Measurements from ENCODE around the gene TTC23.

Gene TTC23

DNA sequence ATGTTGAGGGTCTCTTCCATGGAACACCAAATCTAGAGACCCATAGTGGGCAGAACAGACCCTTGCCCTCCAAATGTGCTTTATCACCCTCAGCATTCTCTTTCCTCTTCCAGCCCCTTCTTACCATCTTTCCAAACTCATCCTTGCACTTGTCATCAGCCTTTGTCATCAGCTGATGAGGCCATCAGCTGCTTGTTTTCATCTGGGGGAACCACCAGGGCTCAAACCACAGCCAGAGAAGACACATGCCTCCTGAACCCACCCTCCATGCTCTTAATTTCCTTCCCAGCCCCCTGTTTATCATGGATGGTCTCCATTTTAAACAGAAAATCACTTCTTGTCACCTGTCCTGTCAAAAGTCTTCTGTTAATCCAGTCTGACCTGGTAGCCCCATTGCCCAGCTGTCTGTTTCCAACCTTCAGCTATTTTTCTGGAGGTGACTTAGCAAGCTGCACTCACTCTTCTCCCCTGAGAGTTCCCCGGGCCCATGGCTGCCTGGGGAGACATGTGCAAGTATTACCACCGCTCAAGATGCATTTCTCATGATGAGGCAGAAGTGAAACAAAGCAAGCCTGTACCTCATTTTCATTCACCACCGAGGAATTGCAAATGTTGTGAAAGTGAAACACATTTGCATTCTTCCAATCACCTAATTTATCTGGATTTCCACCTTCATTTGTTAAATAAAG lies 159.2 kb downstream of the TTC23 start:
- in situ Hi-C loops (cut with MboI; ENCODE audit: low sequenced_read_pairs): no loop called here

DNA sequence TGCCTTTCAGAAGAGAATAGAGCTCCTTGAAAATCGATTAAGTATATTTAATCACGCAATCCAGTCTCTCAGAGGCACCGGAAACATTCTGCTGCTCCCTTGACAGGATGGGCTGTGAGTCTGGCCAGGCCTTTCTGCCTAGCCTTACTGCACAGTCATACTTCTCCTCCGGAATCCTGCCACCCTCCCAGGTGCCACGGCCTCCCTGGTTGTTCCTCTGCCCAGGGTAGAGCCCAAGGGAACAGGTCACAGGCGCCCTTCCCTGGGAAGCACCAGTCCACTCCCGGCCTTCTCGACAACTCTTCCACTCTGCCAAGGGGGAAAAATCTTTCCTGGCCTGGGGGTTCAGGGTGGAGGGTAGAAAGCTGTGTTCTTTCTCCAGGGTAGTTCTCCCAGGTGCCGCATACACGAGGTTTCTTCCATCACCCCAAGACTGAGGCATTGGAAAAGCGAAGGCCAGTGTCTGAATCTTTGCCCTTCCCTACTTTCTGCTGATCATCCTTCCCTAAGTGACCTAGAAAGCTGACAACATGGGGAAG lies 161.9 kb downstream of the TTC23 start:
- in situ Hi-C loops (cut with MboI; ENCODE audit: low sequenced_read_pairs): no loop called here

DNA sequence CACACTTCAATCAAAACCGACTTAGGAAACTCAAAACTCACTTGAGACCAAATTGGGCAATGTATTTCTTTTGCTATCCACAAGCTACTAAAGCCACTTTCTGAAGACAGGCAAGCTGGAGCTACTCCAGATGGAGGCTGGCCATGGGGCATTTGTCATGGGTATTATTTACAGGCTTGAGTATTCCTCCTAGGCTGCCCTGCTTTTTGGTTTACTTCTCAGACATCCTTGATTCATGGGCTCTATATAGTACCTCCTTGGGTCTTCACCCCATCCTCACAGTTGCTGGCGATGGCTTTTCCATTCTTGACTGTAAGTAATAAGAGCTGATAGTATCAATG lies 163.1 kb downstream of the TTC23 start:
- in situ Hi-C loops (cut with MboI; ENCODE audit: low sequenced_read_pairs): no loop called here

Measured in hTERT RPE-1 (cell line).